Epithelial cell of proximal tubule (primary cell): ENCODE data around the gene FKBP14. TPM values are rescaled to one million over a fixed set of nuclear protein-coding genes. Genes with fewer than 3 reads are reported as not detected.

ENCODE experiments used
- DNase-seq: peaks from one replicate; pipeline ENCODE4 v3.0.0-alpha.2; 2011; ENCODE audit warnings: low read depth
- H3K4me3 ChIP-seq: 2 replicates; pipeline ENCODE4 v1.5.1; 2011; ENCODE audit warnings: low read depth, mild to moderate bottlenecking, low read length
- total RNA-seq: library from RNA; depleted of rRNA; stranded (reverse); fragments of >200 nt; gene quantifications from 2 replicates; pipeline ENCODE4 v1.2.3, GENCODE V29; 2015
- TF ChIP-seq, protein P1 (sequence below): conservative IDR thresholded peaks from 2 replicates; pipeline ENCODE4 v1.5.1; 2012; ENCODE audit warnings: low read depth, mild to moderate bottlenecking, low read length

The FKBP14 gene
- total RNA-seq, 1 donor from 2014 or later: 7.8 TPM

DNA sequence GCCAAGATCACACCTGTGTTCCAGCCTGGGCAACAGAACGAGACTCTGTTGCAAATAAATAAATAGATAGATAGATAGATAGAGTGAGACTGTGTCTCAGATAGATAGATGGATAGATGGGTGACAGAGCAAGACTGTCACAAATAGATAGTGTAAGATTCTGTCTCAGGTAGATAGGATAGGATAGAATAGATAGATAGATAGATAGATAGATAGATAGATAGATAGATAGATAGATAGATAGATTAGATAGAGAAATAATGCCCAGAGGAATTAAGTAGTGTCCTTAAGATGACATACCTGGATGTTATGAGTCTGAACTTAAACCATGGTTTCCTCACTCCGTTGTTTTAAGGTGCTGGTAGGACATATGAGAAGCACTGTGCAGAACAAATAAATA lies 9.7 kb upstream of the FKBP14 start:
- TF ChIP-seq, protein P1, sequence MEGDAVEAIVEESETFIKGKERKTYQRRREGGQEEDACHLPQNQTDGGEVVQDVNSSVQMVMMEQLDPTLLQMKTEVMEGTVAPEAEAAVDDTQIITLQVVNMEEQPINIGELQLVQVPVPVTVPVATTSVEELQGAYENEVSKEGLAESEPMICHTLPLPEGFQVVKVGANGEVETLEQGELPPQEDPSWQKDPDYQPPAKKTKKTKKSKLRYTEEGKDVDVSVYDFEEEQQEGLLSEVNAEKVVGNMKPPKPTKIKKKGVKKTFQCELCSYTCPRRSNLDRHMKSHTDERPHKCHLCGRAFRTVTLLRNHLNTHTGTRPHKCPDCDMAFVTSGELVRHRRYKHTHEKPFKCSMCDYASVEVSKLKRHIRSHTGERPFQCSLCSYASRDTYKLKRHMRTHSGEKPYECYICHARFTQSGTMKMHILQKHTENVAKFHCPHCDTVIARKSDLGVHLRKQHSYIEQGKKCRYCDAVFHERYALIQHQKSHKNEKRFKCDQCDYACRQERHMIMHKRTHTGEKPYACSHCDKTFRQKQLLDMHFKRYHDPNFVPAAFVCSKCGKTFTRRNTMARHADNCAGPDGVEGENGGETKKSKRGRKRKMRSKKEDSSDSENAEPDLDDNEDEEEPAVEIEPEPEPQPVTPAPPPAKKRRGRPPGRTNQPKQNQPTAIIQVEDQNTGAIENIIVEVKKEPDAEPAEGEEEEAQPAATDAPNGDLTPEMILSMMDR: no peak
- DNase-seq: no peak
- H3K4me3 ChIP-seq: no peak overlapping the region

DNA sequence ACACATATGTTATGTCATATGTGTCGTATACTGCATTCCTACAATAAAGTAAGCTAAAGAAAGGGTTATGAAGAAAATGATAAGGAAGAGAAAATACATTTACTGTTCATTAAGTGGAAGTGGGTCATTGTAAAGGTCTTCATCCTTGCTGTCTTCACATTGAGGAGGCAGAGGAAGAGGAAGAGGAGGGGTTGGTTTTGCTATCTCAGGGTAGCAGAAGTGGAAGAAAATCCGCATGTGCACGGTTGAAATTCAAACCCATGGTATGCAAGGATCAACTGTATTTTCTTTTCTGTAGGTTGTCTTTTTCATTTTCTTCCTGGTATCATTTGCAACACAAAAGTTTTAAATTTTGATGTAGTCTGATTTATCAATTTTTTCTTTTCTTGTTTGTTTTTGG lies 8.0 kb upstream of the FKBP14 start:
- DNase-seq: no peak
- TF ChIP-seq, protein P1: no peak

DNA sequence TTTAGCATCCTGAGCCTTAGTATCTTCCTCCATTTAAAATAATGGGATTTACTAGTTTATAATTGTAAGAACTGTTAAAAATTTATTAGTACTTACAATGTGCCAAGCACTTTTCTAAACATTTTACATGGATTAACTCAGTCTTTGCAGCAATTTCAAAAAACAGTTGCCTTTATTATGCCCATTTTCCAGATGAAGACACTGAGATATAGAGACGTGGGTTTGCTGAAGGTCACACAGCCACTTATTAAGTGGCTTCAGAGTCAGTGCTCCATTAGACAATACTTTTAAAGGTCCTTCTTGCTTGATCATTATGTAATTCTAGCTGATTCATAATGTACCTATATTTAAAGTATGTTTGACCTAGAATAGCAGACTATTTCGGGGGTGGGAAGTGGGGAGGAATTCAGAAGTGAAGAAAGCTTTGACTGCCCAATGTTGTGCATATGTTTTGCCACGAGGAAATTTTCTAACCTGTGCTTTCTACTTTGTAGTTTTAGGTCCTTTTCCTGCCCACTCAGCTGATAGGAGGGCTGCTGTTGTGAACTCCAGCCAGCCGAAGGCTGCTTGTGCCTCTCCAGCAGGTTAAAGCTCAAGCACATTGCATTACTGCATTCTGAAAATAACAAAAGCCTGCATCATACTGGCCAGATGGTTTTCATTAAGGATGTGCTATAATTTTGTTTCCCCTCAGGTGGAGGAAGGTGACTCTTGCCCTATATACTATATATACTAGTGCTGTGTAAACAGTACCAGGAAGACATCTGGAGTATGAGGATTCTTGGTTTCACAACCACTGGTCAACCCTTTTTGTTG lies 6.0 kb upstream of the FKBP14 start:
- no peak for DNase-seq
- TF ChIP-seq, protein P1: no peak
- H3K4me3 ChIP-seq: no peak overlapping the region

More for the DNA sequence above, 8.0 kb upstream of the FKBP14 start:
- H3K4me3 ChIP-seq: no peak overlapping the region

DNA sequence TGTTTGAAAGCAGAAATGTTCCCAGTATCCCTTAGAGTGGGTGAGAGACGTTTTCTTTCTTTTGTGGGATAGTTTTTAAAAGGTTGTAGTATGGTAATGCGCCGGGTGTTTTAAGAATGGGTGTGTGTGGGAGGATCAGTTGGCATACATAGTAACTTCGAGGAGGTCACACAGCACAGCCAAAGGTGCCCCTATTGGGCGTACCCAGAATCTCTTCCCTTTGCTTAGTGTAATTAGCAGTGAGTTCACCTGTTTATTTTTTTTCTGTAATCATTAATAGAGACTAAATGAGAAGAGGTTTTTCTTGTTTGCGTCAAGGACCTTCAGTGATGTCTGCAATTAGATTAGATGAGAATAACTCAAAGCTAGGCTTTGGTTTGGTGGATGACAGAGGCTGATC lies 3.2 kb upstream of the FKBP14 start:
- TF ChIP-seq, protein P1: no peak
- DNase-seq: no peak
- peak overlapping the region; percentile 68 for H3K4me3 ChIP-seq

DNA sequence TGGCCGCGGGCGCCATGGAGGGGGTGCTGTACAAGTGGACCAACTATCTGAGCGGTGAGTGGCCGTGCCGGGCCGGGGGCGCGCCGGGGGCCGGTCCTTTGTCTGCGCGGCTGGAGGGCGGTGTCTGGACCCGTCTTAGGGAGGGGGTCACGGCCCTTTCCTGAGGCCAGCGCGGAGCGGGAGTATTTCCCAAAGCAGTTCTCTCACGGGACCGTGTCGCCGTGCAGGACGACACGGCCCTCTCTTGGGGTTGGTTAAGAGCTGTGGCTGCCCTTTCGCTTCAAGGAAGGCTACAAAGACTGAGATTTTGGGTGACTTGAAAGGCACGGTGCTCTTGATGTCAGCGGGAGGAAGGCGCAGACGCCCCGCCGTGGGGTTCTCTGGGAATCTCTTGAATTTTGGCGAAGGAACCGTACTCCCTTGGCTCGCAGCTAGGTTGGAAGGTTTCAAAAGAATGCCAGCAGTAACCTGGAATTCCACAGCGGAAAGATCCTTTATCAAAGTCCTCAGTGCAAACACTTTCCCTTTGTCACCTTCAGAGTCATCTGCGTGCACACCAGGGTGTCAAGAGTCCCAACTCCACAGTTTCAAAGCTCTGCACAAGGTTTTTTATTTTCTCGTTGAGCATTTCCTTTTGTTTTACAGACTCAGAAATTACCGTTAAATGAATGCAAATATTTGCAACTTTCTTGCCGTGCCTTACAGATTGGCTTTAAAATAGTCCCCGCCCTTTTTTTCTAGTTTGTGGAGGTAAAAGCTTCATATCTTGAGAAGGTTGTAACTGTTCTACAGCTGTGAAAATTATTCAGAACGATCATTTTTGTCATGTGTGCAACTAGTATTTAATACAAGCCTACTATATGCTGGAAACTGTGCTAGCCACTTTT lies 2.5 kb upstream of the FKBP14 start:
- DNase-seq: no peak
- TF ChIP-seq, protein P1: no peak
- peak overlapping the region; percentile 68 for H3K4me3 ChIP-seq

DNA sequence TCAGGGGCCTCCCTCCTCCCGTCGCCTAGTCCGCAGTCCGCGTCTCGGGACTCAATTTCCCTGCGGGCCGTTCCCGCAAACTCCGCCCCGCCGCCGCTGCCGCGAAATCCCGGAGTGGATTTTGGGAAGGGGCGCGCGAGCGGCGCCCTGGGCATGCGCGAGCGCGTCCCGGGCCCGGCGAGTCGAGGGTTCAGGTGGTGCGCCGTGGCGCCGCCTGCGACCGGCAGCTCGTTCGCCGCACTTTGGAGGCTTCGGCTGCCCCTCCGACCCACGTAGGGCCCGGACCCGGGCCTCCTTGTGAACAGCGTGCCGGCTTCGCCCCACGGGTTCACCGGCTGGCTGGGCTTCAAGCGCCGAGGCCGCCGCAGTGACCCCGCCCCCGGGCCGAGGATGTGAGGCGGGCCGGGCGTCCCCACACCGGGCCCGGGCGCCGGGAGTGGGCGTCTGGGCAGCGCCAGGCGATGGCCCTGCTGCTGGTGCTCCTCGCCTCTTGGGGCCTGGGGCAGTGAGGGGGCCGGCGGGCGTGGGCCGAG lies 1.8 kb upstream of the FKBP14 start, which contains the start of gene PLEKHA8:
Gene PLEKHA8, plus strand, starts transcription at position 197 of the 533 bp plus-strand sequence. CDS start 351 bp downstream, outside the sequence.
- TF ChIP-seq, protein P1: no peak
- DNase-seq: no peak
- H3K4me3 ChIP-seq: peak within 1 kb of the TSS; percentile 68
